ENCODE results near the gene SP2. TPM values are rescaled to one million over a fixed set of nuclear protein-coding genes. Genes with fewer than 3 reads are reported as not detected.

SP2 gene
- polyA plus RNA-seq, 1 donor (not counting 4 experiments of a cell fraction or from before 2014, with no cell fraction given): 2.1 TPM

- no peaks in the 10 kb centered on the region for H3K27me3 ChIP-seq (ENCODE audit: control insufficient read depth, extremely low read depth, insufficient read depth, low read length)
- no peaks in the 10 kb centered on the region for H3K9me3 ChIP-seq (ENCODE audit: control insufficient read depth, low read depth, low read length)
- no peak for FAIRE-seq
- H4K20me1 ChIP-seq (ENCODE audit: control insufficient read depth, extremely low read depth, insufficient read depth, low read length): no peaks in the 10 kb centered on the region
- H3K27ac ChIP-seq (ENCODE audit: control insufficient read depth, insufficient read depth, low read length): no peak overlapping the region
- H3K4me1 ChIP-seq (ENCODE audit: control insufficient read depth, extremely low read depth, insufficient read depth, low read length): peaks cover 10% of the 10 kb centered on the region
- H3K9ac ChIP-seq (ENCODE audit: control insufficient read depth, extremely low read depth, insufficient read depth, low read length): no peak overlapping the region
- TF ChIP-seq CTCF (optimal IDR thresholded peaks at IDR 0.05 in 1 of 3, IDR thresholded peaks at IDR 0.05 in 1 of 3, conservative IDR thresholded peaks at IDR 0.05 in 1 of 3; ENCODE audit: extremely low read depth in 1 of 3, insufficient read depth in 2 of 3, low read length in 3 of 3) (no peak), EZH2 (IDR thresholded peaks at IDR 0.05; ENCODE audit: low read length) (no peak)
- no peak for DNase-seq (ENCODE audit: low read depth, low spot score)
- no peak overlapping the region for H3K4me3 ChIP-seq (ENCODE audit: control insufficient read depth in 2 of 3, extremely low read depth in 1 of 3, insufficient read depth in 2 of 3, low read depth in 1 of 3, low read length in 3 of 3)
- H3K36me3 ChIP-seq (ENCODE audit: control insufficient read depth in 2 of 2, extremely low read depth in 1 of 2, insufficient read depth in 2 of 2, low read length in 2 of 2): peaks cover 20 to 29% of the 10 kb centered on the region in 2 experiments
- no peaks in the 10 kb centered on the region for H3K9me1 ChIP-seq (ENCODE audit: control insufficient read depth, extremely low read depth, insufficient read depth, low read length)
- no peak overlapping the region for H3K4me2 ChIP-seq (ENCODE audit: control insufficient read depth, extremely low read depth, insufficient read depth, low read depth, low read length)
- dilution Hi-C loops (cut with MboI; ENCODE audit: extremely low pct_ligation_motif_present, low sequenced_read_pairs): no loop called here
- no peak overlapping the region for H2AFZ ChIP-seq (ENCODE audit: control insufficient read depth, low read length)
- peaks cover 10% of the 10 kb centered on the region for H3K79me2 ChIP-seq (ENCODE audit: control insufficient read depth, insufficient read depth, low read length)
Observed at GRCh38 chr17:47975823-47976205, 79.8 kb downstream of the SP2 start.

- no peaks in the 10 kb centered on the region for H3K4me1 ChIP-seq (ENCODE audit: control insufficient read depth, extremely low read depth, insufficient read depth, low read length)
- no peak overlapping the region for H3K9ac ChIP-seq (ENCODE audit: control insufficient read depth, extremely low read depth, insufficient read depth, low read length)
- TF ChIP-seq CTCF (optimal IDR thresholded peaks at IDR 0.05 in 1 of 3, IDR thresholded peaks at IDR 0.05 in 1 of 3, conservative IDR thresholded peaks at IDR 0.05 in 1 of 3; ENCODE audit: extremely low read depth in 1 of 3, insufficient read depth in 2 of 3, low read length in 3 of 3): peak; percentile 59 to 84 (median 71)
- TF ChIP-seq EZH2 (IDR thresholded peaks at IDR 0.05; ENCODE audit: low read length): no peak
- H3K79me2 ChIP-seq (ENCODE audit: control insufficient read depth, insufficient read depth, low read length): no peaks in the 10 kb centered on the region
- no peak overlapping the region for H3K27ac ChIP-seq (ENCODE audit: control insufficient read depth, insufficient read depth, low read length)
- no peak overlapping the region for H3K4me3 ChIP-seq (ENCODE audit: control insufficient read depth in 2 of 3, extremely low read depth in 1 of 3, insufficient read depth in 2 of 3, low read depth in 1 of 3, low read length in 3 of 3)
- no peaks in the 10 kb centered on the region for H3K27me3 ChIP-seq (ENCODE audit: control insufficient read depth, extremely low read depth, insufficient read depth, low read length)
- peaks cover 33 to 49% of the 10 kb centered on the region in 2 experiments for H3K36me3 ChIP-seq (ENCODE audit: control insufficient read depth in 2 of 2, extremely low read depth in 1 of 2, insufficient read depth in 2 of 2, low read length in 2 of 2)
- no peak for DNase-seq (ENCODE audit: low read depth, low spot score)
- H2AFZ ChIP-seq (ENCODE audit: control insufficient read depth, low read length): no peak overlapping the region
- H4K20me1 ChIP-seq (ENCODE audit: control insufficient read depth, extremely low read depth, insufficient read depth, low read length): no peaks in the 10 kb centered on the region
- H3K4me2 ChIP-seq (ENCODE audit: control insufficient read depth, extremely low read depth, insufficient read depth, low read depth, low read length): no peak overlapping the region
- dilution Hi-C loops (cut with MboI; ENCODE audit: extremely low pct_ligation_motif_present, low sequenced_read_pairs): no loop called here
- no peak for FAIRE-seq
- no peaks in the 10 kb centered on the region for H3K9me1 ChIP-seq (ENCODE audit: control insufficient read depth, extremely low read depth, insufficient read depth, low read length)
- H3K9me3 ChIP-seq (ENCODE audit: control insufficient read depth, low read depth, low read length): no peaks in the 10 kb centered on the region
Observed at GRCh38 chr17:47978324-47978723, 82.3 kb downstream of the SP2 start.

Other genes starting within 250 kb of the SP2 start
- 167 to 220 TPM (median 219 TPM) in 3 replicates for gene KPNB1, start 246.3 kb upstream of the SP2 start, polyA plus RNA-seq
- gene TBKBP1, start 202.1 kb upstream of the SP2 start, polyA plus RNA-seq: 4.3 to 6.0 TPM (median 5.6 TPM) in 3 replicates
- gene TBX21, start 163.0 kb upstream of the SP2 start, polyA plus RNA-seq: not detected in 3 replicates
- 1.9 to 3.4 TPM (median 2.2 TPM) in 3 replicates for gene OSBPL7, start 74.4 kb upstream of the SP2 start, polyA plus RNA-seq
- 42.4 to 52.5 TPM (median 43.1 TPM) in 3 replicates for gene MRPL10, start 64.7 kb upstream of the SP2 start, polyA plus RNA-seq
- 0.13 to 0.43 TPM (median 0.34 TPM) in 3 replicates for gene LRRC46, start 64.6 kb upstream of the SP2 start, polyA plus RNA-seq
- gene SCRN2, start 55.0 kb upstream of the SP2 start, polyA plus RNA-seq: 17.1 to 26.4 TPM (median 24.8 TPM) in 3 replicates
- 2.0 to 3.0 TPM (median 2.0 TPM) in 3 replicates for gene SP6, start 45.1 kb upstream of the SP2 start, polyA plus RNA-seq
- gene PNPO, start 45.3 kb downstream of the SP2 start, polyA plus RNA-seq: 35.5 to 71.9 TPM (median 41.1 TPM) in 3 replicates
- gene PRR15L, start 61.6 kb downstream of the SP2 start, polyA plus RNA-seq: 0.06 to 0.24 TPM (median 0.16 TPM) in 3 replicates
- 62.7 to 79.4 TPM (median 63.9 TPM) in 3 replicates for gene CDK5RAP3, start 74.9 kb downstream of the SP2 start, polyA plus RNA-seq
- 11.1 to 18.0 TPM (median 12.5 TPM) in 3 replicates for gene COPZ2, start 141.6 kb downstream of the SP2 start, polyA plus RNA-seq
- gene NFE2L1, start 152.1 kb downstream of the SP2 start, polyA plus RNA-seq: 169 to 284 TPM (median 208 TPM) in 3 replicates
- gene CBX1, start 205.2 kb downstream of the SP2 start, polyA plus RNA-seq: 20.7 to 49.4 TPM (median 42.3 TPM) in 3 replicates
- gene SNX11, start 211.5 kb downstream of the SP2 start, polyA plus RNA-seq: 20.8 to 23.9 TPM (median 21.0 TPM) in 3 replicates

Data from keratinocyte (primary cell).